HG03520 (cell line): ENCODE measurements around the gene DAPK2.

Experiments
- ATAC-seq: cut with Tn5 transposase; IDR thresholded peaks from one replicate; pipeline ENCODE4 v1.9.1; 2021; ENCODE audit warnings: mild to moderate bottlenecking, moderate library complexity; ENCODE audit not compliant: unreplicated experiment

The DAPK2 gene

GRCh38 chr15:64024172-64025050 is 21.9 kb downstream of the DAPK2 start:
- ATAC-seq, result no peak

GRCh38 chr15:64023220-64023619 is 23.1 kb downstream of the DAPK2 start:
- no peak for ATAC-seq

DNA sequence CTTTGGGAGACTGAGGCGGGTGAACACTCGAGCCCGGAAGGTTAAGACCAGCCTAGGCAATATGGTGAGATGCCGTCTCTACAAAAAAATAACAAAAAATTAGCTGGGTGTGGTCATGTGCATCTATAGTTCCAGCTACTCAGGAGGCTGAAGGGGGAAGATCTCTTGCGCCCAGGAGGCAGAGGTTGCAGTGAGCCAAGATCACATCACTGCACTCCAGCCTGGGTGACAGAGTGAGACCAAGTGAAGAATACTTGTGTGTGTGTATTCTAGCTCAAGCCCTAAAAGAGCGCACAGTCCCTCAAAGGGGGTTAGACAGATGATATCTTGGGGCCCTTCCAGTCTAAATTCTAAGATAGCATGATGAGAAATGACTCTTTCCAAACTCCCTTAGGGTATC is 23.7 kb downstream of the DAPK2 start:
- no peak for ATAC-seq

- ATAC-seq, result no peak
These were observed 26.5 kb downstream of the DAPK2 start for GRCh38 chr15:64019764-64020163.

GRCh38 chr15:64017591-64018163 is 28.6 kb downstream of the DAPK2 start:
- no peak for ATAC-seq

DNA sequence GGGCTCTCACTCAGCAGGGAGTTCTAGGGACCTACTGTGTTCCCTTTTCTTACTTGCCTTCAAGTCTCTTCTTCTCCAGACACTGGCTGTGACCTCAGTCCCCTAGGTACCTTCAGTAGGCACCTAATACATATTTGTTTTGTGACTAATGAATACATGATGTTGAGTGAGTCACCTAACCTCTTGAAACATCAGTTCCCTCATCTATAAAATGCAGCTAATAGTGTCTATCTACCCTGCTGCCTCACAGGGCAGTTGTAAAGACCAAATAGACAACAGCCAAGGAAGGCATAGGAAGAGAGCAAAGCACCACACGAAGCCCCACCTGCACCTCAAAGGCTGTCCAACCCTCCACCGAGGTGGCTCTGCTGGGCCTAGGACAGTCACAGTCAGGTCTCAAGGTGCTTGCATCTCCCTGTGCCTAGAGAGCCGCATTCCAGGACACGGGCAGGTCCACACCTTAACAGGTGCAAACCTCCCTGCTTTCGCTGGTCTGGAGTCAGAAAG is 29.1 kb downstream of the DAPK2 start:
- no peak for ATAC-seq

GRCh38 chr15:64016257-64016656 is 30.0 kb downstream of the DAPK2 start:
- no peak for ATAC-seq

GRCh38 chr15:64014995-64015394 is 31.3 kb downstream of the DAPK2 start:
- no peak for ATAC-seq

DNA sequence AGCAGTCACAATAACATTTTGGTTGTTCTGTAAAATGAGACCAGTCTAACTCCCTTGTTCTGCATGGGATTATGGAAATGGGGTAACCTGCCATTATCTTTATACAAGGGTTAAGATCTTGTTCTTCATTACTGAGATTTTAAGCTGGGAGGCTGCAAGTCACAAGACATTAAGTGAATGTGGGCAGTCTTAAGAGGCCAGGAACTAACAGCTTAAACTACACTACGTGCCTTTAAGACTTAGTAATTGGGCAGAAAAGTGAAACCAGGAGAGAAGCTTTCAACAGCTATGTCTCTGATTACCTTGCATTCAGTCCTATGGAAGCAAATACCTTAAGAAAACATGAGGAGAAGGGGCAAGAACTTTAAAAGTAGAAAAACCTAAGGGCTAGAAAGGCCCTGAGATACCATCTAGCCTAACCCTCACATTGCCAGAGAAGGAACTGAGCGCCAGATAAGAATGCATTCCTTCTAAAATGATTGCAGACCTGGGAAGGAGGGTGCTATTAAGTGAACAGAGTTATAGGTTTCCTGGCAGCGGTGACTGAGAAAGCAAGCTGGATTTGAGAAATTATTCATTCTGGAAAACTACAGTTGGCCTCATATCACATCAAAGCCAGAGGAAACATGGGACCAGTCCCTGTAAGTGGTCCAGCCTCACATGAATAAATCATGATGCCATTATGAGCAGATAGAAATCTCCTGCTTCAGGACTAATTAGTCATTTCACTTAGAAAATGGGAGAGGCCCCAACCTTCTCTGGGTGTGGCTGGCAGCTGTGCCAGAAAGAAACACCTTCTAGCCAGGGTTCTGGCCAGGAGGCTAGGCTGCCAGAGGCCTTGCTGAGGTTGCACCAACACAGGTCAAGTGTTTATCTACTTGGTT is 32.9 kb downstream of the DAPK2 start:
- ATAC-seq, result no peak

GRCh38 chr15:64011736-64012135 is 34.5 kb downstream of the DAPK2 start:
- ATAC-seq, result no peak

DNA sequence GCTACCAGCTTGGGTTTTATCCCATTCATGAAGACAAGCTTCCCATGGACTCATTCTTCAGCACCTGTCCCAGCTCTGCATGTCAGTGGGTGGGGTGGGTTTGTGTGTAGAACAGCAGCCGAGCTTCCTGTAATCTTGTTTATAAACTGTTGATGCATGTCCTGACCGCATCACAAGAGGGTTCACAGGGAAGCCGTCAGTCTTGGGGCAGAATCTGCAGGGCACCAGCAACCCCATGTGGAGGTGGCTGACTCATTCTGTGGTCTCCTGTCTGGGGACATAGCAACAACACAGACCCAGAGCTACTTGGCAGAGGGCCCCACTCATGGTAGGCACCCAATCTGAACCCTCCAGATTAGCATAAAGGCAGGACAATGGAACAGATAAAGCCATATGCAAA is 35.6 kb downstream of the DAPK2 start:
- peak; percentile 73 for ATAC-seq

GRCh38 chr15:64009798-64010261 is 36.5 kb downstream of the DAPK2 start:
- no peak for ATAC-seq

- ATAC-seq, result no peak
These were observed 37.0 kb downstream of the DAPK2 start for GRCh38 chr15:64009241-64009640.

- no peak for ATAC-seq
These were observed 38.1 kb downstream of the DAPK2 start for GRCh38 chr15:64008177-64008576.

DNA sequence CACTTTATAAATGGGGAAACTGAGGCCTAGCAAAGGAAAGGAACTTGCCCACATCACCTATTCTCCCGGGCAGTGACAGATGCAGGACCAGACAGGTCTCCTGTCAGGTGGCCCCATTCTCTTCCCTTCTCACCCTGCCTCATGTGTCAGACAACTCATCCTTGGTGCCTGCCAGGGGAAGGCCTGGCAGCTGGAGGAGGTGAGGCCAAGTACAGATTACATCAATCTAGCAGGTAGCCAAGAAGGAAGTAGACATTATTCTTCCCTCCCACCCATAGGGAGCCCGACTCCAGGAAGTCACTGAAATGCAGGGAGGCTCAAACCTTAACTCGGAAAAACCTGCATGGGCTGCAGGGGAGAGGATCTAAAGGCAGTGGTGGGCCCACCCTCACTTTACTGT is 39.6 kb downstream of the DAPK2 start:
- ATAC-seq, result no peak

- no peak for ATAC-seq
These were observed 41.7 kb downstream of the DAPK2 start for GRCh38 chr15:64004587-64004986.

DNA sequence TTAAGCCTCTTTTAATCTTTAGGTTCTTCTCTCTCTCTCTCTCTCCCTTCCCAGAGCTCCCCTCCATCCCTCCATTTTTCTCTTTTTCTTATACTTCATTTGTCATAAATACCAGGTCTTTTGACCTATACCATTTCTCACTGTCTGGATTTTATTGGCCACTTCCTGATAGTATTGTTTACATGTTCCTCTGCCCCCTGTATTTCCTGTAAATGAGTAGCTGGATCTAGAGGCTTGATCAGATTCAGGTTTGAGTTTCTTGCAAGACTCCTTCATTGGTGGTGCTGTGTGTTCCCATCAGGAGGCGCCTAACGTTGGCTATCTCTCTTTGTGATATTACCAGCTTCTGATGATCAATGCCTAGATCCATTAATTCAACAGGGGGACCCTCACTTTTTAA is 42.2 kb downstream of the DAPK2 start:
- no peak for ATAC-seq

- ATAC-seq, result no peak
These were observed 43.1 kb downstream of the DAPK2 start for GRCh38 chr15:64003182-64003581.

DNA sequence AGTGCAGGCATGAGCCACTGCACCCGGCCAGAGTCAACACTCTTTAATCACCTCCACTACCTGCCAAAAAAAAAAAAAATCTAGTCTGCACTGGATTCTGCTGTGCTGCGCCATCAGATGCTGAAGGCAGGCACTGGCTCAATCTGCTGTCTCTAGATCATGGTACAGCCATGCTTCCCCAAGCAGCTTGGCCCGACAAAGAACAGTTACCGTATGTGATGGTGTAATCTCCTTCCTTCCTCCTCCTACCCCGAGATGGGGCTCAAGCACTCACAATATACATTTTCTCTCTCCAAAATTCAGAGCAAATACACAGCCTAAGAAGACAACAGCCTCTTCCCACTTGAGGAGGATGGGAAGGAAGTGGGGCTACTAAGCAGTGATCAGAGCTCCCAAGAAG is 45.1 kb downstream of the DAPK2 start:
- no peak for ATAC-seq

DNA sequence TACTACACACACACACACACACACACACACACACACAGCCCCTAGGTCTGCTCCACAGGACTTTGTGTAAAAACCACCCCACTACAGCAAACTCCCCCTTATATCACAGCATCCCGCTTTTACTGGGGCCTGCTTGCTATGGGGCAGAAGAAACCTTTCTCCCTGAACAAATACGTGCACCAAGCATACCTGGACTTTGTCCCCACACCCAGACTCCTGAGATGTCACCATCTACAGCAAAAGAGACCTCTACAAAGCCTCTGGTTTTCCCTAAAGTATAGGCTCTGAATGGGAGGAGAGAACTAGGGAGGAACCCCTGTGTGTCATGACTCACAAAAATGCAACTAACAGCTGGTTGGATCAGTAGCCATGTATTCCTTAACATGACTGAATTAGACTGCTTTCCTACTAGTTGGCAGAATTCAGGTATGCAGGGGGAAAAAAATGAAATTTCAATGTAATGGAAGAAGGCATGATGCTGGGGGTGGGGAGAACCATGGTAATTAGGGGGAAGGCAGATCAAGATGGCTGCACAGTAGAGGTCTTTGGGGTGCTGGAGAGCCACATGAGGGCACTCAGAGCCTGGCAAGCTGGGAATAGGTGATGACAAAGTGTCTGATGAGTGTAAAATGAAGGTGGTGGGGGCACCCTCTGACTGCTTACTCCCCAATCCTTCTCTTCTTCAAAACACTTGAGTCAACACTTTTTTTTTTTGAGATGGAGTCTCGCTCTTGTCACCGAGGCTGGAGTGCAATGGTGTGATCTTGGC is 45.9 kb downstream of the DAPK2 start:
- no peak for ATAC-seq

DNA sequence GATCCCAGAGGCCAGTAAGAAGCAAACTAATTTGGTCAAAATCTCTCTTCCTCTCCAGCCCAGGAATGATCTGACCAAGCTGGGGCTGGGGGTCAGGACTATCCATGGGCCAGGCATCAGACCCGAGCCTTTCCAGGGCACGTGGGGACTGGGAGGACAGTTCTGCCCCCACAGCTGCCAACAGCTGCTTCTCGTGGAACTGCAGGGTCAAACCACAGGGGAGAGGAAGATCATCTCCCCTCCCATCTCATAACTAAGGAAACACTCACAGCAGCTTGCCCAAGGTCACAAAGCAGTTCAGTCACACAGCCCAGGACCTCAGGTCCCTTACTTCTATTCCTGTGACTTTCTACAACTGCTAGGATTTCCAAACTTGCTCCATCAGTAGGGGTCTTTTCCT is 47.1 kb downstream of the DAPK2 start:
- no peak for ATAC-seq
